PC-9 (cell line): ENCODE measurements around the gene PANK3. TPM values are rescaled to one million over a fixed set of nuclear protein-coding genes. Genes with fewer than 3 reads are reported as not detected.

Experiments
- Bru-seq: library from RNA; stranded (reverse); fragments of 400-500 nt; gene quantifications from one replicate; lab custom pipeline; 2021; lab: Mats Ljungman, UMichigan
- BruChase-seq, 2 experiments: library from RNA; stranded (reverse); fragments of 400-500 nt; gene quantifications; one replicate each; lab custom pipeline; 2021; lab: Mats Ljungman, UMichigan
- BruUV-seq: library from RNA; stranded (reverse); fragments of 400-500 nt; replicated peaks from 2 replicates; lab custom pipeline; 2021; lab: Mats Ljungman, UMichigan
- CTCF ChIA-PET: fragments of 300-600 bp; sonication (Branson Sonifier 250); formaldehyde crosslinking; loops from one replicate; lab custom pipeline; 2022; ENCODE audit warnings: antibody characterized with exemption; lab: Charles Lee
- POLR2A ChIA-PET: fragments of 300-600 bp; sonication (Branson Sonifier 250); formaldehyde crosslinking; loops from one replicate; lab custom pipeline; 2022; ENCODE audit warnings: antibody characterized with exemption; ENCODE audit not compliant: unreplicated experiment; lab: Charles Lee
- DNase-seq, 2 experiments: peaks; one replicate each; pipeline versions ENCODE4 v3.0.0 to v3.0.0-alpha.2; 2015 to 2022; ENCODE audit warnings: mixed read lengths in 1 of 2
- H2AFZ ChIP-seq: fragments of 200-600 bp; sonication (generic); 2 replicates; pipeline ENCODE4 v1.8.1; 2017; ENCODE audit warnings: antibody characterized with exemption
- H3F3A ChIP-seq: fragments of 200-600 bp; sonication (generic); 2 replicates; pipeline ENCODE4 v1.8.1; 2017; ENCODE audit warnings: antibody characterized with exemption, mild to moderate bottlenecking, low read depth; ENCODE audit not compliant: insufficient read depth
- H3K27ac ChIP-seq: fragments of 200-600 bp; sonication (generic); 2 replicates; pipeline ENCODE4 v1.6.1; 2016; ENCODE audit warnings: mixed run types
- H3K27me3 ChIP-seq: fragments of 200-600 bp; sonication (generic); 2 replicates; pipeline ENCODE4 v1.6.1; 2016; ENCODE audit warnings: low read depth, mixed run types; ENCODE audit not compliant: insufficient read depth
- H3K36me3 ChIP-seq: fragments of 200-600 bp; sonication (generic); 2 replicates; pipeline ENCODE4 v1.6.1; 2016; ENCODE audit warnings: low read depth, mixed run types
- H3K4me1 ChIP-seq: fragments of 200-600 bp; sonication (generic); replicated peaks from 2 replicates; pipeline ENCODE4 v1.6.1; 2016; ENCODE audit warnings: mixed run types; ENCODE audit not compliant: insufficient read depth
- H3K4me2 ChIP-seq: fragments of 200-600 bp; sonication (generic); 2 replicates; pipeline ENCODE4 v1.6.1; 2017; ENCODE audit warnings: mixed run types
- H3K4me3 ChIP-seq: fragments of 200-600 bp; sonication (generic); 2 replicates; pipeline ENCODE4 v1.6.1; 2016; ENCODE audit warnings: mixed run types
- H3K79me2 ChIP-seq: fragments of 200-600 bp; sonication (generic); 2 replicates; pipeline ENCODE4 v1.6.1; 2017; ENCODE audit warnings: low read depth, mixed run types
- H3K9me2 ChIP-seq: fragments of 200-600 bp; sonication (generic); 2 replicates; pipeline ENCODE4 v1.8.1; 2017; ENCODE audit warnings: mild to moderate bottlenecking; ENCODE audit not compliant: insufficient read depth
- H3K9me3 ChIP-seq: fragments of 200-600 bp; sonication (generic); 2 replicates; pipeline ENCODE4 v1.8.1; 2016; ENCODE audit warnings: low read depth; ENCODE audit not compliant: insufficient read depth
- H4K20me1 ChIP-seq: fragments of 200-600 bp; sonication (generic); 2 replicates; pipeline ENCODE4 v1.8.1; 2017; ENCODE audit not compliant: insufficient read depth
- EZH2 ChIP-seq: fragments of 200-600 bp; sonication (generic); IDR thresholded peaks from 2 replicates; pipeline ENCODE4 v1.8.0; 2017; ENCODE audit warnings: antibody characterized with exemption, low read depth
- intact Hi-C: fragments of 100-400 bp; cut with micrococcal nuclease; formaldehyde crosslinking; loops from one replicate; pipeline ENCODE4 v1.10.0; 2022; ENCODE audit not compliant: unreplicated experiment
- long read RNA-seq: library from polyadenylated mRNA; stranded (forward); transcript quantifications from one replicate; pipeline ENCODE4 v2.0.0, GENCODE V29; 2022
- total RNA-seq: library from RNA; stranded (reverse); gene quantifications from 2 replicates; pipeline ENCODE4 v1.2.3, GENCODE V29; 2021
- TF ChIP-seq, protein P1 (sequence below): fragments of 200-600 bp; sonication (generic); conservative IDR thresholded peaks from 2 replicates; pipeline ENCODE4 v1.6.1; 2017; ENCODE audit warnings: mixed run types, antibody characterized with exemption, mild to moderate bottlenecking, moderate library complexity

Gene PANK3
- total RNA-seq (44.6 and 60.8 TPM in 2 replicates), Bru-seq, nascent RNA (percentile 96 among the genes with signal in this experiment), BruChase-seq, experiment 1, labeled RNA remaining after a 2-hour chase (percentile 98 among the genes with signal in this experiment), BruChase-seq, experiment 2, labeled RNA remaining after a 6-hour chase (percentile 97 among the genes with signal in this experiment)
- long read RNA-seq, full-length matches to known transcripts = 21 of 24 reads
- long read RNA-seq, partial matches to known transcripts = 2 of 24 reads
- long read RNA-seq, other reads (novel, unspliced or antisense) = 1 of 24 reads

DNA sequence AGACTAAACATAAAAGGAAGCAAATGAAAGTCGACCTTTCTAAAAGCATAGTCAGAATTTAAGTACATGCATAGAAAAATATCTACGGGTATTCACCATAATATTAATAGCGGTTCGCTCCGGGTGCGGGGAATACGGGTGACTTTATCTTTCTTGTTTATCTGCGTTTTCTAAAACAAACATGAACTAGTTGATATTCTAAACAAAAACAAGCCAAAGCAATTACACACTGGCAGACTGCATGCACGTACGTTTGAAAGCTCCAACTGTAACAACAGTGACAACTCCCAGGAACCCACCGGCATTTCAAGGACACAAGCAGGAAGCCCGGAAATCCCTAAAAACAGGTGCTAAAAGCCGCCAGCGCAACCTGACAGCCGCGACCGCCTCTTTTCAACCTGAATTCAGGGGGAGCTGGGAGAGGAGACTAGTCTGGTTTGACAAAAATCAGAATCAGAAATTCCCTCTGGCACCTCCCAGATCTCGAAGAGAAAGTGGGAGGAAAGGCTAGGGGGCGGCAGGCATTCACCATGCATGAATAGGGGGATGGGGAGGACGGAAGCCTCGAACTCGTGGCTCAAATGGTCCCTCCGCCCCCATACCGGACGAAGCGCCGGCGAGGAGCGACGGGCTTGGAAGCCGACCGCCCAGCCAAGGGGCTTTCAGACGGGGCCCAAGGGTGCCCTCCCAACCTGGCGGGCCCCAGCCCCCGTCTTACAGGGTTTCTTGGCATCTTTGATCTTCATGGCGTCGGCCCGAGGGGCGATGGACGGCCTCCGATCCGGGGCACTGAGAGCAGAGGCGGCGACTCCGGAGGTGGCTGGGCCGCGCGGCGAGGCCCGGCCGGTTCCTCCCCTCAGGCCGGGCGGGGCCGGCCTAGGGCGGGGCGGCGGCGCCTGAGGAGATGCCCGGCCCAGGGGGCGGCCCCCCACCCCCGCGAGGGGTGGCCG is at the start of gene PANK3:
TSS of gene PANK3 (minus strand) at position 831 of the 950 bp plus-strand sequence. CDS start at position 746, 85 bp downstream.
- peak within 1 kb of the TSS; percentile 99 for H3K4me3 ChIP-seq
- H3K4me1 ChIP-seq = peaks cover 26% of the 10 kb centered on the region
- peaks cover 48% of the 10 kb centered on the region for H3K79me2 ChIP-seq
- H3K27me3 ChIP-seq = no peaks in the 10 kb centered on the region
- no peaks in the 10 kb centered on the region for H3F3A ChIP-seq
- CTCF ChIA-PET = no interaction called here
- no peak for DNase-seq
- H3K27ac ChIP-seq = peak within 1 kb of the TSS; percentile 80
- peaks cover 6% of the 10 kb centered on the region; the same call in 1 of the 2 replicates for H3K36me3 ChIP-seq
- H3K9me2 ChIP-seq = no peaks in the 10 kb centered on the region
- peak within 1 kb of the TSS; percentile 98 for H3K4me2 ChIP-seq
- H4K20me1 ChIP-seq = peaks cover 39% of the 10 kb centered on the region
- TF ChIP-seq, protein P1, sequence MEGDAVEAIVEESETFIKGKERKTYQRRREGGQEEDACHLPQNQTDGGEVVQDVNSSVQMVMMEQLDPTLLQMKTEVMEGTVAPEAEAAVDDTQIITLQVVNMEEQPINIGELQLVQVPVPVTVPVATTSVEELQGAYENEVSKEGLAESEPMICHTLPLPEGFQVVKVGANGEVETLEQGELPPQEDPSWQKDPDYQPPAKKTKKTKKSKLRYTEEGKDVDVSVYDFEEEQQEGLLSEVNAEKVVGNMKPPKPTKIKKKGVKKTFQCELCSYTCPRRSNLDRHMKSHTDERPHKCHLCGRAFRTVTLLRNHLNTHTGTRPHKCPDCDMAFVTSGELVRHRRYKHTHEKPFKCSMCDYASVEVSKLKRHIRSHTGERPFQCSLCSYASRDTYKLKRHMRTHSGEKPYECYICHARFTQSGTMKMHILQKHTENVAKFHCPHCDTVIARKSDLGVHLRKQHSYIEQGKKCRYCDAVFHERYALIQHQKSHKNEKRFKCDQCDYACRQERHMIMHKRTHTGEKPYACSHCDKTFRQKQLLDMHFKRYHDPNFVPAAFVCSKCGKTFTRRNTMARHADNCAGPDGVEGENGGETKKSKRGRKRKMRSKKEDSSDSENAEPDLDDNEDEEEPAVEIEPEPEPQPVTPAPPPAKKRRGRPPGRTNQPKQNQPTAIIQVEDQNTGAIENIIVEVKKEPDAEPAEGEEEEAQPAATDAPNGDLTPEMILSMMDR = no peak
- TF ChIP-seq EZH2 = no peak
- POLR2A ChIA-PET = interaction anchor here (0.6 kb wide), 1 partner anchor 1641 kb away, joined by 3 read pairs; no protein-coding TSS in a partner anchor
- peak within 1 kb of the TSS; percentile 96 for H2AFZ ChIP-seq
- intact Hi-C loops = loop anchor here (1.0 to 10.0 kb wide), 5 partner anchors 94 to 1004 kb away; partner anchors contain the start of genes RARS1 and SPDL1
- H3K9me3 ChIP-seq = no peaks in the 10 kb centered on the region
- BruUV-seq = TSS peak; percentile 61

DNA sequence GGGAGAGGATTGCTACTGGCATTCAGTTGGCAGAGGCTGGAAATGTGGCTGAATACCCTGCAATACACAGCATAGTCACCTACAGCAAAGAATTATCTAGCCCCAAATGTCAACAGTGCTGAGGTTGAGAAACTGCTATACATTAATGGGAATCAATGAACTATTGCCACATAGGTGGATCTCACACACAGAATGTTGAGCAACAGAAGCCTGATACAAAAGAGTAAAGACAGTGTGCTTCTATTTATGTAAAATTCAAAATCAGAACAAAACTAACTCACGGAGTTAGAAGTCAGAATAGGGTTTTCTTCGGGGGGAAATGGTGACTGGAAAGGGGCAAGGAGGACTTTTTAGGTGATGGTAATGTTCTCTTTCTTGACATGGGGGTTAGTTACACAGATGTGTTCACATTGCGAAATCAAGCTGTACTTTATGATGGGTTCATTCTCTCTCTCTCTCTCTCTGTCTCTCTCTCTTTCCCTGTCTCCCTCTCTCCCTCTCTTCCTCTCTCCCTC is 45.7 kb upstream of the PANK3 start:
- Histone ChIP-seq H2AFZ (no peak overlapping the region), H3K79me2 (no peaks in the 10 kb centered on the region), H3K27me3 (no peaks in the 10 kb centered on the region), H3K9me2 (no peaks in the 10 kb centered on the region; the same call in 1 of the 2 replicates), H3K4me1 (no peaks in the 10 kb centered on the region), H3K4me2 (no peak overlapping the region), H4K20me1 (no peaks in the 10 kb centered on the region), H3K27ac (no peak overlapping the region), H3K9me3 (no peaks in the 10 kb centered on the region), H3K4me3 (no peak overlapping the region), H3F3A (no peaks in the 10 kb centered on the region), H3K36me3 (no peaks in the 10 kb centered on the region)
- peak in 1 of 2 experiments; percentile 41 for DNase-seq
- TF ChIP-seq, protein P1 = no peak
- TF ChIP-seq EZH2 = no peak
- ChIA-PET CTCF (no interaction called here), POLR2A (no interaction called here)
- intact Hi-C loops = no loop called here
- no TSS peak for BruUV-seq

DNA sequence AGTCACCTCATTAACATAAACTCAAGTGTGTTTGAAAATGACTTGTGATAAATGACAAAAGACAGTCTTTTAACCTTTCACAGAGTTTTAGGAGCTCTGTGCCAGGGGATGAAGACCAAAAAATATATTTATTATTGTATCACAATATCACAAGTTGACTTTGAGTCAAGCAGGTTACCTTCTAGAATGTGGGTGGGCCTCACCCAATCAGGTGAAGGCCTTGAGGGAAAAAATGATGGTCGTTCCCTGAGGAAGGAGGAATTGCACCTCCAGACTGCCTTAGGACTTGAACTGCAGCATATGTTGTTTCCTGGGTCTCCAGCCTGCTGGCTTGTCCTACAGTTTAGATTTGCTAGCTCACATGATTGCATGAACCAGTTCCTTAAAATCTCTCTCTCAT is 41.6 kb upstream of the PANK3 start:
- no peak for TF ChIP-seq EZH2
- TF ChIP-seq, protein P1 = no peak
- Histone ChIP-seq H3K79me2 (no peaks in the 10 kb centered on the region), H3K27me3 (no peaks in the 10 kb centered on the region), H3K27ac (no peak overlapping the region), H3F3A (no peaks in the 10 kb centered on the region), H3K9me2 (no peaks in the 10 kb centered on the region; the same call in 1 of the 2 replicates), H3K4me1 (no peaks in the 10 kb centered on the region), H2AFZ (no peak overlapping the region), H3K4me2 (no peak overlapping the region), H3K9me3 (no peaks in the 10 kb centered on the region), H4K20me1 (no peaks in the 10 kb centered on the region), H3K36me3 (no peaks in the 10 kb centered on the region), H3K4me3 (no peak overlapping the region)
- no peak for DNase-seq
- ChIA-PET POLR2A (no interaction called here), CTCF (no interaction called here)
- BruUV-seq = no TSS peak
- intact Hi-C loops = no loop called here
